HG02798 (cell line): ENCODE results near the gene SSH3.
"Not testable (repeated sequence)": the region's sequence is repeated elsewhere in the genome, so short reads cannot be mapped to it uniquely, and the experiment has no call there.

ENCODE experiments used
- ATAC-seq: cut with Tn5 transposase; IDR thresholded peaks from one replicate; pipeline ENCODE4 v1.9.1; 2021; ENCODE audit warnings: mild to moderate bottlenecking; ENCODE audit not compliant: unreplicated experiment, poor library complexity

Gene SSH3

DNA sequence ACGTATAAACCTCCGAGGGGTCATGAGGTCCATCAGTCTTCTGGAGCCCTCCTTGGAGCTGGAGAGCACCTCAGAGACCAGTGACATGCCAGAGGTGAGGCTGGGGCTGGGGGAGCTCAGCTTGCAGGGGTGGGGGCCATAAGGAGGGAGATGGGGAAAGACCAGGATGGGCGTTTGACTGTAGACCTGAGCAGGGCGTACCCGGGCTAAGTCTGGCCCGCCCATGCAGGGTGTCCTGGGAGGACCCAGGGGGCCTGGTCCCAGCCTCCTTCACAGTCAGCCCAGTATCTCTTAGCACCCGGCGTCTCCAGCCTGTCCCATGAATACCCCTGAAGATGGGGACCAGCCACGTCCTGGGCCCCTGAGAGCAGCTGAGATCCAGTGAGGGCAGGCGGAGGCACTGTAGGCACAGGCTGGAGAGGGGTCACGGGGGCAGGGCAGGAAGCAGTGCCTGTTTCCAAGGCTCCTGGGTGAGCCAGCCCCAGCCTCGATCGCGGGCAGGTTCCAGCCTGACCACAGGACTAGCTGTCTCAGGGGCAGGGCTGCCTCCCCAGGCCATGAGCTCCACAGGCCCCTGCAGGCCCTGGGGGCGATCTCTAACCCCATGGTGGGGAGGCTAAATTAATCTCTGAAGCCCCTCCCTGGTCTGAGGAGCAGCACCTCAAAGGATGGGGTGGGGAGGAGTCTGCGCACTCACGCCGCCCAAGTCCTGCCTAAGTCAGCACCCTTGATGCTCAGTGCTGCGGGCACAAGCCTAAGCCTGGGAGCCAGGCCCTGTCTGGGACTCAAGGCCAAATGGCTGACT lies 7.1 kb downstream of the SSH3 start:
- ATAC-seq: no peak

DNA sequence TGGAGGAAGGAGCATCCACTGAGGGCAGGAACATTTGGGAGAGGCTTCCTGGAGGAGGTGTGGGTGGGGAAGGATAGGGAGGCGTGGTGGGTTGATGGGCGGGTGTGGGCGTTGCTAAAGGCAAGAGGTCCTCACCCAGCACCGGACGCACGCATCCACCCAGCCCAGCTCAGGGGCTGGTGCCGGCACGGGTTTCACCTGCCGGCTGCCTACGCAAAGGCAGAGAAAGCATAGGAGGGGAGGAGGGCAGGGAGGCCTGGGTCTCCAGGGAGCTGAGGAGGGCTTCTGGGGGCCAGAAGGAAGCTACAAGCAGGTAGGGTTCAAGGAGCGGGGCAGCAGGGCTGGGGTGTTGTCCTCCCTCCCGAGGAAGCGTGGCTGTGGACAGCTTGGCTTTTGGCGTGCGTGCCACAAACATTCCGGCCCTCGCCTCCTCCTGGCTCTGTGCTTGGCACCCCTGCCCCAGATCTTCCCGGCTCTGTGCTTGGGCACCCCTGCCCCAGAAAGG lies 7.8 kb downstream of the SSH3 start:
- ATAC-seq: no peak

DNA sequence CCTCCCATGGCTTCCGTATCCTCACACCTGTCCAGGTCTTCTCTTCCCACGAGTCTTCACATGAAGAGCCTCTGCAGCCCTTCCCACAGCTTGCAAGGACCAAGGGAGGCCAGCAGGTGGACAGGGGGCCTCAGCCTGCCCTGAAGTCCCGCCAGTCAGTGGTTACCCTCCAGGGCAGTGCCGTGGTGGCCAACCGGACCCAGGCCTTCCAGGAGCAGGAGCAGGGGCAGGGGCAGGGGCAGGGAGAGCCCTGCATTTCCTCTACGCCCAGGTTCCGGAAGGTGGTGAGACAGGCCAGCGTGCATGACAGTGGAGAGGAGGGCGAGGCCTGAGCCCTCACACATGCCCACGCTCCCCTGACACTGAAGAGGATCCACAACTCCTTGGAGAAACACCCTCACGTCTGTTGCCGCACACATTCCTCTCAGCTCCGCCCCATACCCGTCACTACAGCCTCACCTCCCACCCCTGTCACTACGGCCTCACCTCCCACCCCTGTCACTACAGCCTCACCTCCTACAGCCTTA lies 8.3 kb downstream of the SSH3 start:
- no peak for ATAC-seq

DNA sequence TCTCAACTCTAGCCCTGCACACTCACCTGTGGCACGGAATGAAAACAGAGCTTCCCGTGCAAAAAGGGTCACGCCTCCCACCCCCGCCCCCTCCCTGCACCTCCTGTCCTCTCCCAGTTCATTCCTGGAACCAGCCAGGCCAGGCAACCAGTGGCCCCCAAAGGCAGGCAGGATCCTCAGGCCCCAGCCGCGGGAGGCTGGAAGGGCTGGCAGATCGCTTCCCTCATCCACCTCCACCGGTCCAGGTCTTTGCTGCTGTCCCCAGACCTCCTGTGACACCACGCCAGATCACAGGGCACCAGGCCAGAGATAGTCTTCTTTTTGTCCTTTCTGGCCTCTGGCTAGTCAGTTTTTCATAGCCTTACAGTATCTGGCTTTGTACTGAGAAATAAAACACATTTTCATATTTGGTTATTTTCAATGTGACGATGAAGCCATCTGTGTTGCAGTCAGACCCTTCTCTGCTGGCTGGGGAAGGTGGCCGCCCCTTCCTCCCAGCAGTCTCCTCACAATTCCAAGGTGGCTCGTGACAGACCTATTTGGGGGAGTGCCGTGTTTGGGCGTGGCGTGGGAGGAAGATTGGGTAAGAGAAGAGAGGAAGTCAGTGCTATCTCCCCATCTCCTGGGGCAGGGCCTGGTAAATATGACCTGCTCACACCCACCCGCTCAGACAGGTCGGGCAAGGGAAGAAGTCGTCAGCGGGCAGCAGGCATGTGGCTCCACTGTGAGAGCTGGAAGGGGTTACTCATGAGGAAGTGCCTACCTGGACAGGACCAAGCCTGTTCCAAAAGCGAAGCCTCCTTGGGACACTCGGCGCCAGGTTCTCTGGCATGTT lies 9.1 kb downstream of the SSH3 start:
- ATAC-seq: no peak

DNA sequence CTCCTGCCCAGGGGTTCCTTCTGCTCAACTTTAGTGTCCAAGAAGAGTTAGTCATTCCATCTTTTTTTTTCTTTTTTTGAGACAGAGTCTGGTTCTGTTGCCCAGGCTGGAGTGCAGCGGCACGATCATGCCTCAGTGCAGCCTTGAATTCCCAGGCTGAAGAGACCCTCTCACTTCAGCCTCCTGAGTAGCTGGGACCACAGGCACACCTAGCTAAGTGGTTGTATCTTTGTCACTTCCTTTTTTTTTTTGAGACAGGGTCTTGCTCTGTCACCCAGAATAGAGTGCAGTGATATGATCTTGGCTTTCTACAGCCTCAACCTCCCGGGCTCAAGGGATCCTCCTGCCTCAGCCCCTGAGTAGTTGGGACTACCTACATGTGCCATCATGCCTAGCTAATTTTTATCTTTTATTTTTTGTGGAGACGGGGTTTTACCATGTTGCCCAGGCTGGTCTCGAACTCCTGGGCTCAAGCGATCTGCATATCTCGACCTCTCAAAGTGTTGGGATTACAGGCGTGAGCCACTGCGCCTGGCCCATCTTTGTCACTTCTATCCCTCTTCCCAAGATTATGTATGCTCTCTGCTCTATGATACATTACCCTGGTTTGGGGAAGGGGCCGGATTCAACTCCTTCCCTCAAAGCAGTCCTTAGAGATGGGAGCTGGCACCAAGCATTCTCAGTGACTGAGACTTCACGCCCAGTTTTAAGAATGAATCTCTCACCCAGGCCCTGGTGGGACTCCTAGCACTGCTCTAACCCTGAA lies 10.0 kb downstream of the SSH3 start:
- ATAC-seq: no peak

DNA sequence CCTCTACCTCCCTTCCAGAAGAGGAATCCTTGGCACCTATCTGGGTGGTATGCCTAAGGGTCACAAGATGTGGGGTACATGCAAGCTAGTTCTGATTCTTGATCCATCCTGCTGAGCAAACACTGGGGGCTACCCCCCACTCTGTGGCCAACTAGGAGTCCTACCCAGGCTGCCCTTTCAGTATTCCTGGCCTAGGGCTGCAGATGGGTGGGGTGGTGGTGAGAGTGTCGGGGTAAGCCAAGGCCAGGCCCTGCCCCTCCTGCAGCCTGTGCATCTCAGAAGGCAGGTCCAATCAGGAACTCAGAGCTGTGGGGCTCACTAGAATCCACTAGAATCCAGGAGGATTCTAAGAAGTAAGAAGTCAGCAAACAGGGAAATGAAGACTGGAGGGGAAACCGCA lies 10.9 kb downstream of the SSH3 start:
- no peak for ATAC-seq

DNA sequence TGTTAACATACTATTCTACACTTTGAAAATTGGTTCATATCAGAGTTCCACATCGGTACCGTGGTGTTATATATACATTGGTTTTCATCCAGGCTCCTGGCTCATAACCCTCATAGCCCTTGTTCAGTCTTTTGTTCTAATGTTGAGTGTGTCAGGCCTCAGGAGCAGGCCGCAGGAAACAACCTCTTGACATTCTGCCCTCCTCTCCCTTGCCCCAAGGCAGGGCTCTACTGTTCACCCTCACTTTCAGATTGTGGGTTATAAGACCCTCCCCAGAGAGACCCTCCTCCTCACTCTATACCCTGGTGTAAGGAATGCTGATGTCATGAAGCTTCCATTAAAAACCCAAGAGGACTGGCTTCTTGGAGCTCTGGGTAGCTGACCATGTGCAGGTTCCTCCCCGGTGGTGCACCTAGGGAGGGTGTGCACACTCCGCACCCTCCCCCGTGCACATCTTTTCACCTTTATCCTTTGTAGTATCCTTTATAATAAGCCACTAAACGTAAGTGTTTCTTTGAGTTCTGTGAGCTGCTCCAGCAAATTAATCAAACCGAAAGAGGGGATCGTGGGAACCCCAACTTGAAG lies 12.1 kb downstream of the SSH3 start:
- ATAC-seq: no peak

DNA sequence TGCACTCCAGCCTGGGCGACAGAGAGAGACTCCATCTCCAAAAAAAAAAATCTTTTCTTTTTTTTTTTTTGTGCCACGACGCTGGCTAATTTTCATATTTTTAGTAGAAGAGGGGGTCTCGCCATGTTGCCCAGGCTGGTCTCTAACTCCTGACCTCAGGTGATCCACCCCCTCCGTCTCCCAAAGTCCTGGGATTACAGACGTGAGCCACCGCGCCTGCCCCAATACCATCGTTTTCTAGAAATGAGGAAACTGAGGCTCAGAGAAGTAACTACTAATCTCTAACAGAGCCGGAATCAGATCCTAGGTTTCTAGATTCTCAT lies 13.5 kb downstream of the SSH3 start:
- no peak for ATAC-seq

DNA sequence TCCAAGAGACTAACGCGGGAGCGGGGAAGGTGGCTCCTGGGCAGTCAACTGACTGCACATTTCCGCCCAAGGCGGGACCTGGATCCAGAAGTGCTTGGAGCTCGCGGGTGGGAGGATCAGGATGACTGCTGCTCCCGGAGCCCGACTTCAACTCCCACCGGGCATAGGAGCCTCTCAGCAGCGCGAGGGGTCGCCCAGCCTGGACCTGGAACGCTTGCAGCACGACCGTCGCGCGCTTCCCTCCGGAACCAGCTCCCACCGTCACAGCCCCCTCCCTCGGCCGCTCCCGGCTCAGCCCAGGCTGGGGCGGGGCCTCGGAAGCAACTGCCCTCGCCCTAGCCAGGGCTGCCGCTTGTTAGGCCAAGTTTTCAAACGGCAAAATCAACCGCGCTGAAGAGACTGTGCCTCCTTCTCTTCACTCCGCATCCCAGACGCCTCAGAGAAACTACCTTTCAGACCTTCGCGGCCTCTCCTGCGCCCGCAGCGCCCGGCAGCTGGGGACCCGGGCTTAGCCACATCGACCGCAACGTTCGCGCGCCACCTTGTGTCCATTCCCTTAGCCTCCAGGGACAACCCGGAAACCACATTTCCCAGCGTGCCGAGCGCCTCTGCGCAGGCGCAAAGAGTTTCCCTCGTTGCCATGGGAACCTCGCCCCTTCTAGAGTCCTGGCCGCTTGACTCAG lies 14.0 kb downstream of the SSH3 start:
- ATAC-seq: peak; percentile 87

DNA sequence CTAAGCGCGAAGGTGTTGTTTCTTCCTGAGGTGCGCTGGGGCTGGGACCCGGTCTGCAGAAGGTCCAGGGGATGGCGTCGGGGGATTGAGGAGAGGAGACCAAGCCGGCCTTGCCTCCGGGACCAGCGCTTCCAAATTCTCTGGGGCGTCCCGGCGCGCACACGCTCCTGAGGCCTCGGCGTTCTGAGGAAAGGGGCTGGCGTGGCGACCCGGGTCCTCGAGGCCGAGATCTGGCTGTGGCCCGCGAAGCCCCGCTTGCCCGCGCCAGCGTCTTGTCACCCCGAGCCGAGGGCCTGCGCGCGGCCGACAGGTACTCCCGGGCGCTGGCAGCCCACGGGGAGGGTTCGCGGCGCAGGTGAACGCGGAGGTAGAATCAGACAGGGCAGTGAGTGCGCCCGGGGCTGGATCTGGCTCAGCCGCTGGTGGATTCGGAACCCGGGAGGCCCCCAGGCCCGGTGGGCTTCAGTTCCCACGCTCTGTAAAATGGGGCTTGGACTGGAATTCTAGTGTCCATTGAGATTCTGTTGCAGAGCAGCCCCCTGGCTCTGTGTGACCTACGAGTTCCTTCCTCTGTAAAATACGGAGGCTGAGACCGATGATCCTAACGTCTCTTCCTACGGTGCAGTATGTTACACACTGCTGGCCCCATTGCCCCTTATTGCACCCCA lies 14.7 kb downstream of the SSH3 start:
- no peak for ATAC-seq

DNA sequence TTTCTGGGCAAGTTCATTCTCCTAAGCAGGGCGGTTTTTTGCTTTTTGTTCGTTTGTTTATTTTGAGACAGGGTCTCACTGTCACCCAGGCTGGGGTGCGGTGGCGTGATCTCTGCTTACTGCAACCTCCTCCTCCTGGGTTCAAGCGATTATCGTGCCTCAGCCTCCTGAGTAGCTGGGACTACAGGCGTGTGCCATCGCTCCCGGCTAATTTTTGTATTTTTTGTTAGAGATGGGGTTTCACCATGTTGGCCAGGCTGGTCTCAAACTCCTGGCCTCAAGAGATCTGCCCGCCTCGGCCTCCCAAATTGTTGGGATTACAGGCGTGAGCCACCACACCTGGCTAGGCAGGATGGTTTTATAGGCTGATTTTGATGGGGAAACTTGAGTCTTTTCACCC lies 15.5 kb downstream of the SSH3 start:
- ATAC-seq: not testable (repeated sequence)

DNA sequence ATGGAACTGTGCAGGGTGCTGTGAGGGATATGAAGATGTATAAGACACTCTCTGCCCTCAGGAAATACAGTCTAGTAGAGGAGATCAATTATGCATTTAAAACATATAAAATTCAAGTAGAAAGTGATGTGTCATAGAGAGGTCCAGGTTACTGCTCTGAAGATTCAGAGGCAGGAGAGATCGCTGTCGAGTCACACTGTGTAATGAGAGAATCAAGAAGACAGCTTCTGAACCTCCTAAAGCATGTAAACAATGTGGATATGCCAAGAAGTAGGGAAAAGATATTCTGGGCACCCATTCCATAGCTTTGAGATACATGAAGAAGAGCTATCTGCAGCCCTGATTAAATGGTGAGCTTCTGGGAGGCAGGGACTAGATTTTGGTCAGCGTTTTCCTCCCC lies 16.7 kb downstream of the SSH3 start:
- ATAC-seq: no peak

DNA sequence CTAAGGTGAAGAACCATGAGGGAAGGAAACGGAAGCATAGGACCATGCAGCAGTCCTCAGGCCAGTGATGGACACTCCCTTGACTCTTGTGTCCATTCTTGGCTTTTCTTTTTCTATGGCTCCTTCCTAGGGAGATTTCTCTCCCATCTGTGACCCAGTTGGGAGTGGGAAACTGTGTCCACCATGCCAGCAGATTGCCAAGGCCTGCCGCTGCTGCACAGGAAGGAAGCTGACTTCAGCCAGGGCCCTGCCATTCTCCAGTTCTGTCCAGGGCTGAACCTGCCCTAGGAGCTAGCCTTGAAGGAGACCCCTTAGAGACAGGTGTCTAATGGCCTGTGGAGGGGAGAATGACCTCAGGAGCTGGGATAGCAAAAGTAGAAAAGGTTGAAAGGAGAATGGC lies 17.4 kb downstream of the SSH3 start:
- ATAC-seq: no peak

DNA sequence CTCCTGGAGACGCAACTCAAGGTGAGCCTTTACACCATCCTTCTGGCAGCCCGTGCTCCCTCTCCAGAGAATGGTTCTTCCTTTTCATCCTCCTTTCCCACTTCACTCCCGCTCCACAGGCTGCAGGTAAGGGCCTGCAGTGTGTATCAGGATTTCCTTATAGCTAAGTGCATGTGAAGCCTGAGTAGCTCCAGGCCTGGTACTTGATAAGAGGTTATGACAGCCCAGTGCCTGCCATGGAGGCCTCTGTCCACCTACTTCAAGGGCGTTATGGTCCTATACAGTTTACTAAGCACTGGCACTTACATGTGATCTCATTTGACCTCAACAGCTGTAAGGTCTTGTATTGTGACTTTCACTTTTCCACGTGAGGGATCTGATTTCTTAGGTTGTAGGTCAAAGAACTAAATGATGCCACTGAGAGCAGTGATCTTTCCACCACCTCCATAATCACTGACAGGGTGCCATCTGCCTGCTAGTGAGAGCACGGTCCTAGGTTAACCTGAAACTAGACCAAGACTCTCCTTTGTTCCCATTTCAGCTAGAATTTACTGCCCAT lies 18.1 kb downstream of the SSH3 start:
- no peak for ATAC-seq

DNA sequence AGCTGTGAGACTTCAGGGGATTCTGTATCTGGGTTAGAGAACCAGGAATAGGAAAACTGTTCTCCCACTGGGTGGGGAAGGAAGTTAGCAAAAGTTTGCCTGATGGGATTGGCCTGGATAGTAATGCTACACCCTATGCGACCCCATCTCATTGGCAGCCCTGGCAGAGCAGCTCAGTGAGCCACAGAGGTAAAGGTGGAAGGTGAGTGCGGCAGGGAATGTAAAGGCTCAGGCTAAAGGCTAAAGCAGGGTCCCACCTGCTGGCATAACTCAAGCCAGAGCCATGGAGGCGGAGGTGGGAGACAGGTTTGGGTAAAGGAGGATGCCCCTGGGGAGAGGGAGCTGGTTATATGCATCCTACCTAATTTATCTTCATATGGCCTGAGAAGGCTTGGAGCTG lies 18.7 kb downstream of the SSH3 start:
- no peak for ATAC-seq

DNA sequence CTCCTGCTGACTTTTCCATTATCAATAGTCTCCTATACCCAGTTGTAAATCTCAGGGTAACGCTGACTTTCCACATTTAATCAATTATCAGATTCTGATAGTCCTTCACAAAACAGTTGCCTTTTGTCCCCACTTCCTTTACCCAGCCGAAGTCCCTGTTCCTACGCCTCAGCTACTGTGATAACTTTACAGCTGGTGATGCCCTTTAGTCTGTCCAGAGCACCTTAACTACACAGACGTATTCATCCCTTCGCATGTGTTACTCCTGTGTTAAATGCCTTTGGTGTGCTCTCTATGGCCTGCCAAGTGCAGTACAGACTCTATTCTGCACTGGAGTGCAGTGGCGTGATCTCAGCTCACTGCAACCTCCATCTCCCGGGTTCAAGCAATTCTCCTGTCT lies 20.2 kb downstream of the SSH3 start:
- no peak for ATAC-seq

DNA sequence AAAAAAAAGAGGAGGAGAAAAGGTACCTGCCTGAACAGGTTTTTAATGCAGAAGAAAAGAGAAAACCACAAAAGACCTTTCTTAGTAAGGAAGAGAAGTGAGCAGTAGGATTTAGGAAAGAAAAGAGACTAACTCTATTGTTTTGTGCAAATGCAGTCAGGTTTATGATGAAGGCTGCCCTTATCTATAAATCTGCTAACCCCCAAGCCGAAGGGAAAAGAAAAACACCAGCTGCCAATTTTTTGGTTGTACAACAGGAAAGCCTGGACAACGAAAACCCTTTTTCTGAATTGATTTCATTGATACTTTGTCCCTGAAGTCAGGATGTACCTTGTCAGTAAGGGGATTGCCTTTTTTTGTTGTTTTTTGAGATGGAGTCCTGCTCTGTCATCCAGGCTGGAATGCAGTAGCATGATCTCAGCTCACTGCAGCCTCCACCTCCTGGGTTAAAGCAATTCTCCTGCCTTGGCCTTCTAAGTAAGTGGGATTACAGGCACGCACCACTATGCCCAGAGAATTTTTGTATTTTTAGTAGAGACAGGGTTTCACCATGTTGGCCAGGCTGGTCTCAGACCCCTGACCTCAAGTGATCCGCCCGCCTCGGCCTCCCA lies 28.9 kb downstream of the SSH3 start:
- ATAC-seq: no peak

DNA sequence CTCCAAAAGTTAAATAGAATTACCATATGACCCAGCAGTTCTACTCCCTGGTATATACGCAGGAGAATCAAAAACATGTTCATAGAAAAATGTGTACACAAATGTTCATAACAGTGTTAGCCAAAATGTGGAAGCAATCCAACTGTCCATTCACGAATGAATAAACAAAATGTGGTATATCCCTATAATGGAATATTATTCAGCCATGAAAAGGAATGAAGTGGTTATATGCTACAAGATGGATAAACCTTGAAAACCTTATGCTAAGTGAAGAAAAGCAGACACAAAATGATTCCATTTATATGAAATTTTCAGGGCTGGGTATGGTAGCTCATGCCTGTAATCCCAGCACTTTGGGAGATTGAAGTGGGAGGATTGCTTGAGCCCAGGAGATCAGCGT lies 33.9 kb downstream of the SSH3 start:
- ATAC-seq: no peak

DNA sequence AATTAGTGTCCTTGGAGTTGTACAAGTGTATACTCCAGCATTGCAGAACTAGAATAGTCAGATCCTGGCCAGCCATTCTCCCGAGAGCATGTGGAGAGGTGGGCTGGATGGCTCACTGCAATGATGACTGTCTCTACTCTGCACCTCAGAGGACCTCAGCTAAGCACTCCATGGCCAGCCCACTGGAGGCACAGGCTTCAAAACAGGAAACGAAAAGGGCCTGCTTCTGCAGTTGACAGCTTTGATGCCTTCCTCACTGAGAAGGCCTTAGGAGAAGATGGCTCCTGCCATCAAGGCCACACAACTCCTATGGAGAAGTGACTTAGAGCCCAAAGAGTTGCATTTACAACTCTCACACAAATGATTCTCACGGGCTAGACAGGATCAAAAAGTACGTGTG lies 40.9 kb downstream of the SSH3 start:
- ATAC-seq: no peak
